ENCODE data around the gene KRT78.

DNA sequence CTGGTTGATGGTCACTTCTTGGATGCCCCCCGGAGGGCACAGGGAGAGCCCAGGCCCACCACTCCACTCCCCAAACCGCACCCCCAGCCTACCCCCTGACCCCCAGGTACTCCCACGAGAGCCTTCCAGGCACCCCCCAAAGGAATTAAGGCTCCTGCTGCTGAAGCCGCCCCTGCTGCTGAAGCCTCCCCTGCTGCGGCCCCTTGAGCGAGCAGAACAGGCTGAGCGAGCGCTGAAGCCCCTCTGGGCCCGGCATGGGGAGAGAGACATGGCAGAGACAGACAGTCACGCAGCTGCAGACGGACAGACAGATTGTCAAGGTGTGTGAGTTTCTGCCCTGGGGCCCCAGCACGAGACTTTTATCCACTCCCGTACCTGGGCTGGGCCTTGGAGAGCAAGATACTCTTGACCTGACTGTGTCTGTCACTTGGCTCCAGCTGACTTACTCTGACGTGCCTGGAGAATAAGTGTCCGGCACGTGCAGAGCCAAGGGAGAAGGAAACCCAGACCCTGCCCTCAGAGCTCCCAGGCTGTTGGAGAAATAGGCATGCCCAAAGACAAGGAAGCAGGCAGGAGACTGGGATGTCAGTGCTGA, at the start of gene KRT78:
- TF ChIP-seq EP300 (IDR thresholded peaks at IDR 0.05; ENCODE audit: low read length) (no peak), TCF7L2 (IDR thresholded peaks at IDR 0.05; ENCODE audit: low read depth, low read length) (no peak), TBP (optimal IDR thresholded peaks at IDR 0.05; ENCODE audit: low read depth, low read length) (no peak), MTA3 (IDR thresholded peaks at IDR 0.05; ENCODE audit: borderline replicate concordance) (no peak), ZNF143 (CRISPR knock-in tag; IDR thresholded peaks at IDR 0.05) (no peak), TEAD4 (IDR thresholded peaks at IDR 0.05; ENCODE audit: low read length) (no peak), TEAD4 (CRISPR knock-in tag; IDR thresholded peaks at IDR 0.05; ENCODE audit: borderline replicate concordance) (no peak), SMARCC2 (IDR thresholded peaks at IDR 0.05; ENCODE audit: low read depth) (no peak), POLR2AphosphoS5 (IDR thresholded peaks at IDR 0.05; ENCODE audit: control insufficient read depth, insufficient read depth, low read depth, low read length) (no peak)
- TF ChIP-seq, protein P1, sequence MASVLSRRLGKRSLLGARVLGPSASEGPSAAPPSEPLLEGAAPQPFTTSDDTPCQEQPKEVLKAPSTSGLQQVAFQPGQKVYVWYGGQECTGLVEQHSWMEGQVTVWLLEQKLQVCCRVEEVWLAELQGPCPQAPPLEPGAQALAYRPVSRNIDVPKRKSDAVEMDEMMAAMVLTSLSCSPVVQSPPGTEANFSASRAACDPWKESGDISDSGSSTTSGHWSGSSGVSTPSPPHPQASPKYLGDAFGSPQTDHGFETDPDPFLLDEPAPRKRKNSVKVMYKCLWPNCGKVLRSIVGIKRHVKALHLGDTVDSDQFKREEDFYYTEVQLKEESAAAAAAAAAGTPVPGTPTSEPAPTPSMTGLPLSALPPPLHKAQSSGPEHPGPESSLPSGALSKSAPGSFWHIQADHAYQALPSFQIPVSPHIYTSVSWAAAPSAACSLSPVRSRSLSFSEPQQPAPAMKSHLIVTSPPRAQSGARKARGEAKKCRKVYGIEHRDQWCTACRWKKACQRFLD (CRISPR knock-in tag; IDR thresholded peaks at IDR 0.05), result no peak
- TF ChIP-seq, protein P2, sequence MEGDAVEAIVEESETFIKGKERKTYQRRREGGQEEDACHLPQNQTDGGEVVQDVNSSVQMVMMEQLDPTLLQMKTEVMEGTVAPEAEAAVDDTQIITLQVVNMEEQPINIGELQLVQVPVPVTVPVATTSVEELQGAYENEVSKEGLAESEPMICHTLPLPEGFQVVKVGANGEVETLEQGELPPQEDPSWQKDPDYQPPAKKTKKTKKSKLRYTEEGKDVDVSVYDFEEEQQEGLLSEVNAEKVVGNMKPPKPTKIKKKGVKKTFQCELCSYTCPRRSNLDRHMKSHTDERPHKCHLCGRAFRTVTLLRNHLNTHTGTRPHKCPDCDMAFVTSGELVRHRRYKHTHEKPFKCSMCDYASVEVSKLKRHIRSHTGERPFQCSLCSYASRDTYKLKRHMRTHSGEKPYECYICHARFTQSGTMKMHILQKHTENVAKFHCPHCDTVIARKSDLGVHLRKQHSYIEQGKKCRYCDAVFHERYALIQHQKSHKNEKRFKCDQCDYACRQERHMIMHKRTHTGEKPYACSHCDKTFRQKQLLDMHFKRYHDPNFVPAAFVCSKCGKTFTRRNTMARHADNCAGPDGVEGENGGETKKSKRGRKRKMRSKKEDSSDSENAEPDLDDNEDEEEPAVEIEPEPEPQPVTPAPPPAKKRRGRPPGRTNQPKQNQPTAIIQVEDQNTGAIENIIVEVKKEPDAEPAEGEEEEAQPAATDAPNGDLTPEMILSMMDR (IDR thresholded peaks at IDR 0.05 in 2 of 3, conservative IDR thresholded peaks at IDR 0.05 in 1 of 3; ENCODE audit: insufficient read depth in 2 of 3, low read depth in 1 of 3, low read length in 3 of 3), result no peak
- TF ChIP-seq, protein P3, sequence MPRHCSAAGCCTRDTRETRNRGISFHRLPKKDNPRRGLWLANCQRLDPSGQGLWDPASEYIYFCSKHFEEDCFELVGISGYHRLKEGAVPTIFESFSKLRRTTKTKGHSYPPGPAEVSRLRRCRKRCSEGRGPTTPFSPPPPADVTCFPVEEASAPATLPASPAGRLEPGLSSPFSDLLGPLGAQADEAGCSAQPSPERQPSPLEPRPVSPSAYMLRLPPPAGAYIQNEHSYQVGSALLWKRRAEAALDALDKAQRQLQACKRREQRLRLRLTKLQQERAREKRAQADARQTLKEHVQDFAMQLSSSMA (CRISPR knock-in tag; IDR thresholded peaks at IDR 0.05), result no peak
- TF ChIP-seq, protein P4, sequence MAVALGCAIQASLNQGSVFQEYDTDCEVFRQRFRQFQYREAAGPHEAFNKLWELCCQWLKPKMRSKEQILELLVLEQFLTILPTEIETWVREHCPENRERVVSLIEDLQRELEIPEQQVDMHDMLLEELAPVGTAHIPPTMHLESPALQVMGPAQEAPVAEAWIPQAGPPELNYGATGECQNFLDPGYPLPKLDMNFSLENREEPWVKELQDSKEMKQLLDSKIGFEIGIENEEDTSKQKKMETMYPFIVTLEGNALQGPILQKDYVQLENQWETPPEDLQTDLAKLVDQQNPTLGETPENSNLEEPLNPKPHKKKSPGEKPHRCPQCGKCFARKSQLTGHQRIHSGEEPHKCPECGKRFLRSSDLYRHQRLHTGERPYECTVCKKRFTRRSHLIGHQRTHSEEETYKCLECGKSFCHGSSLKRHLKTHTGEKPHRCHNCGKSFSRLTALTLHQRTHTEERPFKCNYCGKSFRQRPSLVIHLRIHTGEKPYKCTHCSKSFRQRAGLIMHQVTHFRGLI (CRISPR knock-in tag; IDR thresholded peaks at IDR 0.05), result no peak

All from K562 (cell line).